ENCODE measurements around the gene RPN1. TPM values are rescaled to one million over a fixed set of nuclear protein-coding genes. Genes with fewer than 3 reads are reported as not detected.

The RPN1 gene
- total and polyA plus RNA-seq, 10 of the 15 experiments (the other 5 are each of a cell fraction or from before 2014, with no cell fraction given) = 56.1 to 266 (median 157) TPM

DNA sequence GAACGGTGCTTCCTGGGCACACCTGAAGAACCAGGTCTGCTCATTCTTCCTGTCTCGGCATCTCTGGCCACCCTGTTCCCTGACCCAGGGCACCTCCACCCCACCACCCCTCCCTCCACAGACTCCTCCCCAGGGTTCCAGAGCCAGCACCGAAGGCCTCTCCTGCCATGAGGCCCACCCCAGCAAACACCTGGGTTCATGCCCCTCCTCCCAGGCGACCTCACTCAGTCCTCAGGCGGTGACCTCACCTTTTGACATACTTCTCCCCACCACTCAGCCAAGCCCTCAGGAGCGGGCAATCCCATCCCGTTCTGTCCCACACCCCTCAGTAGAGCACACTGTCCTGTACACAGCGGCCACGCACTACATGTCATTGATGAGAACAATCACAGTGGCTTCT, 72.3 kb downstream of the RPN1 start:
- intact Hi-C loops (cut with micrococcal nuclease; ENCODE audit: unreplicated experiment) = no loop called here
- Histone ChIP-seq H4K20me1 (ENCODE audit: control insufficient read depth, insufficient read depth) (no peaks in the 10 kb centered on the region), H3K9ac (ENCODE audit: control insufficient read depth, insufficient read depth, low read length) (no peak overlapping the region), H3K4me2 (ENCODE audit: control insufficient read depth, insufficient read depth) (no peak overlapping the region), H3K4me3 (no peak overlapping the region), H3K4me1 (ENCODE audit: control insufficient read depth, insufficient read depth, low read length) (no peaks in the 10 kb centered on the region), H3K27me3 (replicated peaks in 1 of 2; ENCODE audit: control insufficient read depth in 2 of 2, insufficient read depth in 2 of 2, low read length in 1 of 2) (no peaks in the 10 kb centered on the region), H3K27ac (ENCODE audit: control insufficient read depth, insufficient read depth) (no peak overlapping the region), H3K79me2 (ENCODE audit: control insufficient read depth, insufficient read depth, low read length) (no peaks in the 10 kb centered on the region), H3K9me3 (replicated peaks; ENCODE audit: control insufficient read depth, insufficient read depth, low read length) (peaks cover 3% of the 10 kb centered on the region; the same call in 2 of the 3 replicates), H3K36me3 (ENCODE audit: control insufficient read depth in 2 of 2, insufficient read depth in 2 of 2, low read length in 1 of 2) (no peaks in the 10 kb centered on the region), H2AFZ (ENCODE audit: control insufficient read depth, low read depth, low read length) (no peak overlapping the region)
- no peak for DNase-seq (ENCODE audit: low read depth, low spot score)
- in situ Hi-C loops (cut with MboI) = no loop called here
- TF ChIP-seq, protein P1, sequence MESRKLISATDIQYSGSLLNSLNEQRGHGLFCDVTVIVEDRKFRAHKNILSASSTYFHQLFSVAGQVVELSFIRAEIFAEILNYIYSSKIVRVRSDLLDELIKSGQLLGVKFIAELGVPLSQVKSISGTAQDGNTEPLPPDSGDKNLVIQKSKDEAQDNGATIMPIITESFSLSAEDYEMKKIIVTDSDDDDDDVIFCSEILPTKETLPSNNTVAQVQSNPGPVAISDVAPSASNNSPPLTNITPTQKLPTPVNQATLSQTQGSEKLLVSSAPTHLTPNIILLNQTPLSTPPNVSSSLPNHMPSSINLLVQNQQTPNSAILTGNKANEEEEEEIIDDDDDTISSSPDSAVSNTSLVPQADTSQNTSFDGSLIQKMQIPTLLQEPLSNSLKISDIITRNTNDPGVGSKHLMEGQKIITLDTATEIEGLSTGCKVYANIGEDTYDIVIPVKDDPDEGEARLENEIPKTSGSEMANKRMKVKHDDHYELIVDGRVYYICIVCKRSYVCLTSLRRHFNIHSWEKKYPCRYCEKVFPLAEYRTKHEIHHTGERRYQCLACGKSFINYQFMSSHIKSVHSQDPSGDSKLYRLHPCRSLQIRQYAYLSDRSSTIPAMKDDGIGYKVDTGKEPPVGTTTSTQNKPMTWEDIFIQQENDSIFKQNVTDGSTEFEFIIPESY (IDR thresholded peaks at IDR 0.05) = no peak
- no peak for TF ChIP-seq ZBED1 (IDR thresholded peaks at IDR 0.05; ENCODE audit: borderline replicate concordance)
- TF ChIP-seq NR2F1 (conservative IDR thresholded peaks at IDR 0.05) = no peak
- TF ChIP-seq SIN3A (IDR thresholded peaks at IDR 0.05; ENCODE audit: low read depth, low read length) = no peak
- TF ChIP-seq IKZF1 (conservative IDR thresholded peaks at IDR 0.05) = no peak
- TF ChIP-seq TAF1 (IDR thresholded peaks at IDR 0.05; ENCODE audit: borderline replicate concordance, low read depth, low read length) = no peak
- TF ChIP-seq, protein P2, sequence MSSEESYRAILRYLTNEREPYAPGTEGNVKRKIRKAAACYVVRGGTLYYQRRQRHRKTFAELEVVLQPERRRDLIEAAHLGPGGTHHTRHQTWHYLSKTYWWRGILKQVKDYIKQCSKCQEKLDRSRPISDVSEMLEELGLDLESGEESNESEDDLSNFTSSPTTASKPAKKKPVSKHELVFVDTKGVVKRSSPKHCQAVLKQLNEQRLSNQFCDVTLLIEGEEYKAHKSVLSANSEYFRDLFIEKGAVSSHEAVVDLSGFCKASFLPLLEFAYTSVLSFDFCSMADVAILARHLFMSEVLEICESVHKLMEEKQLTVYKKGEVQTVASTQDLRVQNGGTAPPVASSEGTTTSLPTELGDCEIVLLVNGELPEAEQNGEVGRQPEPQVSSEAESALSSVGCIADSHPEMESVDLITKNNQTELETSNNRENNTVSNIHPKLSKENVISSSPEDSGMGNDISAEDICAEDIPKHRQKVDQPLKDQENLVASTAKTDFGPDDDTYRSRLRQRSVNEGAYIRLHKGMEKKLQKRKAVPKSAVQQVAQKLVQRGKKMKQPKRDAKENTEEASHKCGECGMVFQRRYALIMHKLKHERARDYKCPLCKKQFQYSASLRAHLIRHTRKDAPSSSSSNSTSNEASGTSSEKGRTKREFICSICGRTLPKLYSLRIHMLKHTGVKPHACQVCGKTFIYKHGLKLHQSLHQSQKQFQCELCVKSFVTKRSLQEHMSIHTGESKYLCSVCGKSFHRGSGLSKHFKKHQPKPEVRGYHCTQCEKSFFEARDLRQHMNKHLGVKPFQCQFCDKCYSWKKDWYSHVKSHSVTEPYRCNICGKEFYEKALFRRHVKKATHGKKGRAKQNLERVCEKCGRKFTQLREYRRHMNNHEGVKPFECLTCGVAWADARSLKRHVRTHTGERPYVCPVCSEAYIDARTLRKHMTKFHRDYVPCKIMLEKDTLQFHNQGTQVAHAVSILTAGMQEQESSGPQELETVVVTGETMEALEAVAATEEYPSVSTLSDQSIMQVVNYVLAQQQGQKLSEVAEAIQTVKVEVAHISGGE (CRISPR knock-in tag; IDR thresholded peaks at IDR 0.05) = no peak
- no peak for TF ChIP-seq PML (IDR thresholded peaks at IDR 0.05; ENCODE audit: low read length)
- TF ChIP-seq CREM (IDR thresholded peaks at IDR 0.05; ENCODE audit: low read depth) = no peak
- ChIA-PET SMC1A (ENCODE audit: uncharacterized antibody, unreplicated experiment) (no interaction called here), RAD21 (ENCODE audit: unreplicated experiment) (no interaction called here), POLR2A (no interaction called here), CTCF (interaction anchor here (0.6 kb wide), 1 partner anchor 50 kb away, joined by 3 read pairs; no protein-coding TSS in a partner anchor)
- WGBS (ENCODE audit: insufficient coverage, insufficient replicate concordance, low lambda C conversion rate, missing lambda C conversion rate) = 46% methylated on average over 9 of the region's 9 CpGs
- no peak for FAIRE-seq
- BruUV-seq (replicated peaks) = no TSS peak
- no peak for ATAC-seq

Measured in GM12878 (cell line).